K562 treated with DMSO at 1 percent for 48 hours (cell line): ENCODE results near the gene ARHGEF33. TPM values are rescaled to one million over a fixed set of nuclear protein-coding genes. Genes with fewer than 3 reads are reported as not detected.

Experiments used
- total RNA-seq: library from RNA; unstranded; fragments of 300-600 nt; gene quantifications from 2 replicates; pipeline ENCODE4 v1.2.3, GENCODE V29; 2022; ENCODE audit warnings: low replicate concordance; ENCODE audit errors: extremely low read depth

Gene ARHGEF33
- total RNA-seq = not detected in 2 replicates

DNA sequence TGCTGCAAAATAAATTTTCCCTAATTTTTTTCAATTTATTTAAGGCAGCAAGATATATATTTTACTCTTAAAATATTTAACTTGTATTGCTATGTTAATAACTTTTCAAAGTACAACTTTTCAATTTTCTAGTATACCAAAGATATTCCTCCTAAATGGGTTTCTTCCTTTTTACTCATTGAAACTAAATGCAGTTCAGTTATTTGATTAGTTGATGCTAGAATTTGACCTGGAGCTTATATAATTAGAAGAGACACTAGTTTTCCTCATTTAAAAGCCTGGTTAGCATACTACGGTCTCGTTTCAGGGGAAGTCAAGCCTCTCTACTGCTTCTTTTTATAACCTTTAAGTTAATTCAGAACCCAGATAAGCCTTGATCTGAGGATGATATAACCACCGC, at the start of gene ARHGEF33:
Gene ARHGEF33, plus strand, starts transcription at position 301 of the 400 bp plus-strand sequence. CDS start 29,573 bp downstream, outside the sequence.

DNA sequence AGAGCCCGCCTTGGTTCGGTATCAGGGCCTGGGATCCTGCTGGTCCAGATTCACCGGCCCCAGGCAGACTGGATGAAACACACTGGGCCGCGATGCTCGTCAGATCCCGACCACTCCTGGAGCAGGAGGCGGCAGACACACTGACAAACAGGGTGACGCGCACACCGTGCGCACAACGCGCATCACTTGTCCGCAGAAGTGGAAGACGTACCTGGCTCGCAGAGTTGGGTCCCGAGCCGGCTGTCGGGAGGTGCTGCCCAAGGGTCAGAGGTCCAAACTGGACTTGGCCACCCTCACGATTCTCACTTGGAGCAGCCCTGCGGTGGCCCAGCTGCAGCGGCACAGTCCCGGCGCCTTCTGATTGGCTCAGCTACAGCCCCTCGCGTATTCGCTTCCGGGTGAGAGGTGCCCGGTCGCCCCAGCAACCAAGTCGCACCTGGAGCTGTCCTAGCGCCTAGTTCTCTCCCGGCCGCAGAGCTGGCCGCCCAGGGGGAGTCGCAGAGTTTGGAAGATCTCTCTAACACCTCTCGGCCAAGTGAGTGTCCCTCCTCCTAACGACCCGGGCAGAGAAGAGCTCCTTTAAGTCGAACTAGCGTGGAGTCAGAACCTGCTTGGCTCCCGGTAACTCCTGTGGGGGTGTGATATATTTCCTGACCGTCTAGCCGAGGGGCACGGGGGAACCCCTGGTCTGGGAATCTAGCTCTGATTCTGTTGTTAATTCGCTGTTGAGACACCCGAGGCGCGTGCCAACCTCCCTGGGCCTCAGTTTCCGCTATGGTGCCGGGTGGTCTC, 13.9 kb upstream of the ARHGEF33 start, which contains the start of the genes DHX57 and MORN2:
Gene DHX57, minus strand, starts transcription at position 359 of the 792 bp plus-strand sequence. CDS start 7,529 bp downstream, outside the sequence.
Gene MORN2, plus strand, starts transcription at position 401 of the 792 bp plus-strand sequence.

Other genes starting within 250 kb of the ARHGEF33 start
- gene GALM, start 223.8 kb upstream of the ARHGEF33 start, total RNA-seq = not detected in 2 replicates
- not detected in 2 replicates for gene SRSF7, start 138.5 kb upstream of the ARHGEF33 start, total RNA-seq
- not detected in 2 replicates for gene GEMIN6, start 111.7 kb upstream of the ARHGEF33 start, total RNA-seq
- gene DHX57, start 13.9 kb upstream of the ARHGEF33 start, total RNA-seq = not detected in 2 replicates
- not detected in 2 replicates for gene MORN2, start 13.9 kb upstream of the ARHGEF33 start, total RNA-seq
- not detected in 2 replicates for gene SOS1, start 231.2 kb downstream of the ARHGEF33 start, total RNA-seq